ENCODE measurements around the gene ANXA6. TPM values are rescaled to one million over a fixed set of nuclear protein-coding genes. Genes with fewer than 3 reads are reported as not detected.

ANXA6 gene
- total and polyA plus RNA-seq, 5 donors, result 203 to 238 (median 230) TPM

DNA sequence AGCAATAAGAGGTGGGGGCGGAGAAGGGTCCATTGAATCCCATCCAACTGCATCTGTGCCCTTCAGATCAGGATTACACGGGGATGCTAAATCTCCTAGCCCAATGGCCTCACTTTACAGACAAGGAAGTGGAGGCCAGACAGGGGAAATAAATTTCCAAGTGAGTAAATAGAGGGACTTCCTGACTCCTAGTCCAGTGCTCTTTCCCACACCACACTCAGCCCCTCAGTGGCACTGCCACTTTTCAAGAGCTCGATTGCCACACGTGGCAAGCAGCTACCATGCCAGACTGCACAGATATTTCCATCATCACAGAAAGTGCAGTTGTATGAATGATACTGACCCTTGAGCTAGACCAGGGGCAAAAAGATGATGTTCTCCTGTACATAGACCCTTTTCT, 68.6 kb downstream of the ANXA6 start:
- no peak for DNase-seq
- H3K27ac ChIP-seq (ENCODE audit: low read length), result no peak overlapping the region
- H3K4me3 ChIP-seq (ENCODE audit: low read length), result no peak overlapping the region
- intact Hi-C loops (cut with DNase I), result no loop called here
- peaks cover 18% of the 10 kb centered on the region for H3K4me1 ChIP-seq (ENCODE audit: control insufficient read depth, insufficient read depth, low read length)
- ATAC-seq, result no peak
- H3K9me3 ChIP-seq (ENCODE audit: control insufficient read depth, low read length), result no peaks in the 10 kb centered on the region
- no peaks in the 10 kb centered on the region for H3K27me3 ChIP-seq (ENCODE audit: control insufficient read depth, insufficient read depth)
- WGBS, result 78% methylated on average over 4 of the region's 4 CpGs

DNA sequence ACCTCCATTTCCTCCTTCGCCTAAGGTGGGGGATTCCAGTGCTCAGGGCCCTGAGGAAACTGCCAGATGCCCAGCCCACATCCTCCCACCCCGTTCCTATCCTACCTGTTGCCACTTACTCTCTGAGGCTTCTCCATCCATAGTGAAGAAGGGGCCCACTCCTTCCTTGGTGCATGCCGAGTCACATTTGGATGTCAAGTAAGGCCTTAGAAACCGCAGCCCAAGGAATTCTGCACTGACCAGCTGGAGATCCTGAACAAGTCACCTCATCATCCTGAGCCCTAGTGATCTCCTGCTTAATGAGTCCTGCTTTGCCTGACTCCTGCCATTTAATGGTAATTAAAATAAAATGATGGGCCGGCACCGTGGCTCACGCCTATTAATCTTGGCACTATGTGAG, 70.1 kb downstream of the ANXA6 start:
- intact Hi-C loops (cut with DNase I), result no loop called here
- ATAC-seq (no peak), DNase-seq (no peak)
- WGBS, result 91% methylated on average over 7 of the region's 7 CpGs
- no peaks in the 10 kb centered on the region for H3K9me3 ChIP-seq (ENCODE audit: control insufficient read depth, low read length)
- H3K4me1 ChIP-seq (ENCODE audit: control insufficient read depth, insufficient read depth, low read length), result peaks cover 13% of the 10 kb centered on the region
- no peak overlapping the region for H3K27ac ChIP-seq (ENCODE audit: low read length)
- H3K4me3 ChIP-seq (ENCODE audit: low read length), result no peak overlapping the region
- H3K27me3 ChIP-seq (ENCODE audit: control insufficient read depth, insufficient read depth), result no peaks in the 10 kb centered on the region

DNA sequence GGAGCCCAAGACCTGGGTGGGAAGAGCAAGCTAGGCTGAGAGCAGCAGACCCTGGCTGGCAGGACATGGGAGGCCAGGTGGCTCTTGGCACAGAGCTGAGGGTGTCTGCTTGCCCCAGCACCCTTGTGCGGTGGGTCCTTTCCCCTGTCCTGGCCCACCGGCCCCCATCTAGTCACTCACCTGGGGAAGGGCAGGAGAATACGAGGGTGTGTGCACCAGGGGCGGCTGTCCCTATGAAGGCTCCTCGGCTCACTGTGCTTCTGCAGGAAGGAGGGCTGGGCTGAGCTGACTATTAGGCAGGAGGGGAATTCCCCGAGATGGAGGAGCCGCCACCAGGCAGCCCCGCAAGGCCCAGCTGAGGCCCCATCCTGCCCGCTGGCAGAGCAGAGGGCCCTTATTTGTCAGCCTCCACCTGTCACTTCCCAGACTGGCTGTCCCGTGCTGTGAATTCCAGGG, 70.6 kb downstream of the ANXA6 start:
- no peaks in the 10 kb centered on the region for H3K9me3 ChIP-seq (ENCODE audit: control insufficient read depth, low read length)
- H3K4me3 ChIP-seq (ENCODE audit: low read length), result no peak overlapping the region
- no peak overlapping the region for H3K27ac ChIP-seq (ENCODE audit: low read length)
- ATAC-seq (no peak), DNase-seq (no peak)
- intact Hi-C loops (cut with DNase I), result no loop called here
- no peaks in the 10 kb centered on the region for H3K27me3 ChIP-seq (ENCODE audit: control insufficient read depth, insufficient read depth)
- peaks cover 15% of the 10 kb centered on the region for H3K4me1 ChIP-seq (ENCODE audit: control insufficient read depth, insufficient read depth, low read length)
- 61% methylated on average over 10 of the region's 10 CpGs for WGBS

DNA sequence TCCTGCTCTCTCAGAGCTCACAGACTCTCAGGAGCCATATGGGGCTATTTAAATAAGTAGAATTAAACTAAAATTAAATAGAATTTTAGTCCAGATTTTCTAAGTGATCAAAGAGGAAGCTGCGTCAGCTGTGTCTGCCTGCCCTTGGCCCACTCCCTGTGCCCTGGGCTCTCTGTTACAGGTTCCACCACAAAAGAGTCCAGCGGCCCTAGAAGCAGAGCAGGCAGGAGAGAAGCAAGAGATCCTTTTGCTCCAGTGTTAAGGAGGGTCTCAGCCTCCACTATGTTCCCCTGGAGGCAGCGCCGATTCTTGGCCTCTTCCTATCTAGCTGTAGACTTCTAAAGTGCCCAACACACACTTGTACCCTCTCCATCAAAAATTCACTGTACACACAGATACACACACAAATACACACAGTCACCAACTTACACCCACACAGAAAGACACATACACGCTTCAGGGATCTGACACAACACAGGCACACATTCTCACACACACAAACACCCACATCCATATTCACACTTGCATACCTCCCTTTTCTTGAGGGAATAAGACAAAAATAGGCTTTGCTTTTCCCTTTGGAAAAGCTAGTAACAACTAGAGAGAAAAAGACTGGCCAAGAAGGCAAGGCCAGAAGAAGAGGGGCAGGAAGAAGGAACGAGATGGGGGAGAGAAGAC, 71.2 kb downstream of the ANXA6 start:
- H3K4me1 ChIP-seq (ENCODE audit: control insufficient read depth, insufficient read depth, low read length), result peaks cover 15% of the 10 kb centered on the region
- no peak for DNase-seq
- no peak overlapping the region for H3K4me3 ChIP-seq (ENCODE audit: low read length)
- H3K27ac ChIP-seq (ENCODE audit: low read length), result no peak overlapping the region
- ATAC-seq, result peak in 1 of 2 donors; percentile 1
- H3K9me3 ChIP-seq (ENCODE audit: control insufficient read depth, low read length), result no peaks in the 10 kb centered on the region
- 61% methylated on average over 6 of the region's 6 CpGs for WGBS
- intact Hi-C loops (cut with DNase I), result no loop called here
- no peaks in the 10 kb centered on the region for H3K27me3 ChIP-seq (ENCODE audit: control insufficient read depth, insufficient read depth)

DNA sequence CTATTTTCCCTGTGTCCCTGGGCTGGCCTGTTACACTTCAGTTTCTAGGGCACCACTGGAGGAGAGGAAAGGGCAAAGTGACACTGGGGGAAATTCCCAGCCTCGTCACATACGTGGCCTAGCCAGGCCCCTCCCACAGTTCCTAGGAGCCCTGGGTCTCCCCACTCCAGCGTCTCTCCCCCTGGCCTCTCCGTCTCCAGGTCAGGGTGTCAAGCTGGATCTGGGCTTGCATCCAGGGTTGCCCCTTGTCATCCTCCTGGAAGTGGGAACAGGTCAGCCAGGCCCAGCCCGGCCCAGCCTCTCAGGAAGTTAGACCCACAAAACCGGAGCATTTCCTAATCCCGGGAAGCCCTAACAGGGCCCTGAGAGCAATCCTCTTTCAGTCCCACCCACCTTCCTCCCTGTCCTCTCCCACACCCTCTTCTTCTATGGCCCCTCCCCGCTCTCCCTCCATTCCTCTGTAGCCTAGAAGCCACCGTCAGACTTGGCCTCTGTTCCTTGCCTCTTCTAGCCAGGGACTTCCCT, 72.0 kb downstream of the ANXA6 start:
- peak overlapping the region; percentile 88 for H3K27ac ChIP-seq (ENCODE audit: low read length)

DNA sequence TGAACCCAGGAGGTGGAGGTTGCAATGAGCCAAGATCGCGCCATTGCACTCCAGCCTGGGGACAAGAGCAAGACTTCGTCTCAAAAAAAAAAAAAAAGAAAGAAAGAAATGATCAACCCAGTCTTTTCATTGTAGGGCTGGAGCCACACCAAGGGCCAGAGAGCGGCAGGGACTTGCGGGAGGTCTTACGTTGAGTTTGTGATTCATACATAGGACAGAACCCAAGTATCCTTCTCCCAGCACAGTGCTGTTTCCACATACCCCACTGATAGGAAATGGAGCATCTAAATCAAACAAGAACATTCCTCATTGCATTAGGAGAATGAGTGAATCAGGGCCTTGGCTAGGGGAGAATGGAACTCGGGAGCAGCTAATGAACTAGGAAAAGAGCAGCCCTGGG, 73.2 kb downstream of the ANXA6 start:
- DNase-seq (no peak), ATAC-seq (no peak)
- H3K9me3 ChIP-seq (ENCODE audit: control insufficient read depth, low read length), result no peaks in the 10 kb centered on the region
- peaks cover 15% of the 10 kb centered on the region for H3K4me1 ChIP-seq (ENCODE audit: control insufficient read depth, insufficient read depth, low read length)
- H3K27ac ChIP-seq (ENCODE audit: low read length), result no peak overlapping the region
- H3K4me3 ChIP-seq (ENCODE audit: low read length), result no peak overlapping the region
- intact Hi-C loops (cut with DNase I), result no loop called here
- WGBS, result 97% methylated on average over 7 of the region's 7 CpGs
- H3K27me3 ChIP-seq (ENCODE audit: control insufficient read depth, insufficient read depth), result no peaks in the 10 kb centered on the region

More for the DNA sequence above, 72.0 kb downstream of the ANXA6 start:
- H3K9me3 ChIP-seq (ENCODE audit: control insufficient read depth, low read length), result no peaks in the 10 kb centered on the region
- DNase-seq (peak; percentile 78 to 86 (median 85)), ATAC-seq (peak; percentile 61 to 63)
- intact Hi-C loops (cut with DNase I), result no loop called here
- H3K4me1 ChIP-seq (ENCODE audit: control insufficient read depth, insufficient read depth, low read length), result peaks cover 15% of the 10 kb centered on the region
- no peaks in the 10 kb centered on the region for H3K27me3 ChIP-seq (ENCODE audit: control insufficient read depth, insufficient read depth)
- H3K4me3 ChIP-seq (ENCODE audit: low read length), result no peak overlapping the region
- WGBS, result 9% methylated on average over 9 of the region's 9 CpGs

DNA sequence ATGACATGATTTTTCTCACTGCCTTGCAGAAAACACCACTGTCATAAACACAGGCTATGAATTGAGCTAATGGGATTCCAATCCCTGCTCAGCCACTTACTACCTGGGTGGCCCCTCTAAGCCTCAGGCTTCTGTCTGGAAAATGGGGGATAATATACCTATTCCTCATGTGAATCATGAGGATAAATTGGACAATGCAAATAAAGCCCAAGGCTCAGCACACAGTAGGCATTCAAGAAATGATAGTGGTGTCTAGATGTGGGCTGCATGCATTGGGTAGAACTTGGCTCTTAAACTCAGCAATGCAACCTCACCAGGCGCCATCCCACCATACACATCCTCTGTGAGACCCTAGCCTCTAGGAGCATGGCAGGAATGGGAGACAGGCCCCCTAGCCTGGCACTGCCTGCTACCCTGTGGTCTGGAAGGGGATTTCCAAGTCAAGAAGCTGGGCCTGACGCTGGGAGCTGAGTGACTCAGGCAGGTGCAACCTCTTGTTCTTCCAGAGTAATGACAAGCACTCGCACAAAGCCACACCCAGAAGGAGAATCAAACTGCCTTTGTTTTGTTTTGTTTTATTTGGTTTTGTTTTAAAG, 74.4 kb downstream of the ANXA6 start:
- no peak for ATAC-seq
- Histone ChIP-seq H3K27ac (ENCODE audit: low read length) (peak overlapping the region; percentile 23), H3K4me3 (ENCODE audit: low read length) (no peak overlapping the region), H3K27me3 (ENCODE audit: control insufficient read depth, insufficient read depth) (no peaks in the 10 kb centered on the region), H3K4me1 (ENCODE audit: control insufficient read depth, insufficient read depth, low read length) (peaks cover 20% of the 10 kb centered on the region), H3K9me3 (ENCODE audit: control insufficient read depth, low read length) (no peaks in the 10 kb centered on the region)
- DNase-seq, result no peak
- 84% methylated on average over 3 of the region's 3 CpGs for WGBS
- intact Hi-C loops (cut with DNase I), result no loop called here

DNA sequence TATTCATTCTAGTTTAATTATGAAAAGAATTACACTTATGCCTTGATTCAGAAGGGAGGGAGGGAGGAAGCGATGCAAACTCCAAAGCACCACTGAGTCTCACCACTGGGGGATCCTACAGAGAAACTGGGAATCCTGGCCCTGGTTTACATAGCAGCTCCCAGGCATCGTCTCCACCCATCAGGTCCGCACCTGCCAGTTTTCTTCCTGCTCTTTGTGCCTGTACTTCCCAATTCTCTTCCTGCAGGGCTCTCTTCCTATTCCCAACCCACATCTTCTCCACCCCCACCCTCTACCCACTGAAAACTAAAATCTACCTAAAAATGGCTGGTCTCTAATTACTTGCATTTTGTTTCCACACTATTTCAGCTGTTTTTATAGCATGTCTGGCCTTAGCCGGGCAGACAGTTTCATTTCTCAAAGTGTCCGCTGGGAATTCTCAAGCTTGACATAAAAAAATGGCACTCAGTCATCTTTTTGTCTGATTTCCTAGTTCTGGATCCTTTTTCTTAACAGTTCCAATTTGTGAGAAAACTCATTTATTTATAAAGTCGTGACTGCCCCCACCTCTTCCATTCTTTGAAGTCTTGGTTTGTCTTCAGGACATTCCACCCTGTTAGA, 75.2 kb downstream of the ANXA6 start:
- intact Hi-C loops (cut with DNase I), result no loop called here
- Histone ChIP-seq H3K4me1 (ENCODE audit: control insufficient read depth, insufficient read depth, low read length) (peaks cover 23% of the 10 kb centered on the region), H3K27me3 (ENCODE audit: control insufficient read depth, insufficient read depth) (no peaks in the 10 kb centered on the region), H3K27ac (ENCODE audit: low read length) (peak overlapping the region; percentile 74), H3K4me3 (ENCODE audit: low read length) (no peak overlapping the region), H3K9me3 (ENCODE audit: control insufficient read depth, low read length) (no peaks in the 10 kb centered on the region)
- ATAC-seq (no peak), DNase-seq (no peak)
- WGBS, result 54% methylated on average over 6 of the region's 6 CpGs

DNA sequence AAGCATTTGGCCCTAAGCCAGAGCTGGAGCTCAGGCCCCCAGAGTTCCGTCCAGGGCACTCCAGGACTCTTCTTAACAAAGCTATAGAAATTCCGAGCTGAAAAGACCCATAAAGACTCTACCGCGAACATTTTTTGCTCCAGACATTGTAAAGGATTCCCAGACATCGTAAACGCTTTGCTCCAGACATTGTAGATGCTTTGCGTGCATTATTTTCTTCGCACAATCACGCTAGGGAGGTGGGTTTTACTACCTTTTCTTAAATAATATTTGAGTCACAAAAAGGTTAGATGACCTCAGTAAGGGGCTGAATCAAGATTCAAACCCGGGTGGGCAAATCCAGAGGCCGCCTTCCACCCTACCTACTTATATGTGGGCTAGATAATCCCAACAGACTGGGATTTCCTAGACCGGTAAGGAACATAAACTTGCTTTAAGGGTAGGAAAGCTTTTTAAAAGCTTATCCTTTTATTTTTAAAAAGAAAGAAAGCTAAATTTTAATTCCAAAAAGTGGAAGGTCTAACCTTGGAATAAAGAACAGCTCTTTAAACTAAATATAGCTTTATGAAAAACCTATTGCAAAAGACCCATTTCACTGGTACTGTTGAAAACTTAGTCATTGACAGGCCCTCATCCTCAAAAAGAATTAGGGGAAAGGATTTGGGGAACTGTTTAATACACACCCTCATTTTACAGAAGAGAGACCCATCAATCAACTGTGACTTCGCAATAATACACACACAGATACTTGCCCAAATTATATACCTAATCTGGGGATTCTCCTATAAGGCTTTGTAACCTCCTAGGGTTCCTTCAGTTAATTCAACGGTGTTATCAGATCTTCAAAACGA, 75.9 kb downstream of the ANXA6 start:
- no peak for DNase-seq
- no peak for ATAC-seq
- intact Hi-C loops (cut with DNase I), result no loop called here
- WGBS, result 10% methylated on average over 15 of the region's 15 CpGs
- H3K27ac ChIP-seq (ENCODE audit: low read length), result peak overlapping the region; percentile 97
- H3K4me3 ChIP-seq (ENCODE audit: low read length), result peak overlapping the region; percentile 62
- H3K27me3 ChIP-seq (ENCODE audit: control insufficient read depth, insufficient read depth), result no peaks in the 10 kb centered on the region
- H3K4me1 ChIP-seq (ENCODE audit: control insufficient read depth, insufficient read depth, low read length), result peaks cover 23% of the 10 kb centered on the region
- H3K9me3 ChIP-seq (ENCODE audit: control insufficient read depth, low read length), result no peaks in the 10 kb centered on the region

DNA sequence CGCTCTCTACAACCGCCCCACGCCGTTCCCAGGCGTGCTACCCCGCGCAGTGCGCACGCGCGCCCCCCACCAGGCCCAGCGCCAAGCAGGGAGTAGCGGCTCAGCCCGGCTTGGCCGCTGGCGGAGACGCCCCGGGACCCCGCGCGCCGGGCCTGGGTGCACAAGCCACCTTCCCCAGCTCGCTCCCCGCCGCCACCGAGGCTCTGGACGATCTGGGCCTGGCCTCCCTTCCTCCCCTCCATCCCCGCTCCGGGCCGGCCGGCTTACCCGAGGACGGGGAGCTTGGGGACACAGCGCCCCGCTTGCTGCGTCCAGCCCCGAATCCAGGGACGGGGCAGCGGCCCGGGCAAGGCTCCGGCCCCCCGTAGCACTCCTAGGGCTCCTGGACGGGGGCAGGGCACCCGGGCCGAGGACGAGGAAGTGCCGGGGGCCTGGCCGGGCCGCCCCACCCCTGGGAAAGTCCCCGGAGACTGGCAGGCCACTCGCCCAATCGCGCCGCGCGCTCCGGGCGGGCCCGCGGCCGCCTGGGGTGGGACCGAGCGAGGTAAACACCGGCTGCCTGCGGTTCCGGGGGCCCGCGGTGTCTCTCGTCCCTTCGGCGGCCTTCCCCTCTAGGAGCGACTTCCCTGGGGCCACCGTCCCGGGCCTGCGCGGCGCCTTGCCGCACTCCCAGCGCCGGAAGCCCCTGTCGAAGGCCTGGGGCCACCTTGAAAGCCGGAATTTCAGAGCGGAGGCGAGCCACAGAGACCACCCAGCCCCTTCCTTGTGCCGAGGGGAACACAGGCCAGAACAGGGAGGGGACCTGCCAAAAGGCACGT, 76.8 kb downstream of the ANXA6 start, which contains the start of gene TNIP1:
Gene TNIP1 (minus strand): TSS at position 422 of the 818 bp plus-strand sequence. CDS start 15,939 bp downstream, outside the sequence.
- H3K4me1 ChIP-seq (ENCODE audit: control insufficient read depth, insufficient read depth, low read length), result peaks cover 24% of the 10 kb centered on the region

More for the DNA sequence above, 76.8 kb downstream of the ANXA6 start, which contains the start of gene TNIP1:
- intact Hi-C loops (cut with DNase I), result no loop called here
- H3K4me3 ChIP-seq (ENCODE audit: low read length), result peak within 1 kb of the TSS; percentile 62
- peak; percentile 93 to 99 (median 97) for DNase-seq
- under 1% methylated on average over 86 of the region's 86 CpGs for WGBS
- no peaks in the 10 kb centered on the region for H3K27me3 ChIP-seq (ENCODE audit: control insufficient read depth, insufficient read depth)
- peak within 1 kb of the TSS; percentile 97 for H3K27ac ChIP-seq (ENCODE audit: low read length)
- no peaks in the 10 kb centered on the region for H3K9me3 ChIP-seq (ENCODE audit: control insufficient read depth, low read length)
- peak; percentile 97 to 98 for ATAC-seq
